H9 (cell line): ENCODE data around the gene YDJC. TPM values are rescaled to one million over a fixed set of nuclear protein-coding genes. Genes with fewer than 3 reads are reported as not detected.

Experiments used
- DNase-seq: peaks from one replicate; pipeline ENCODE4 v3.0.0-alpha.2; 2017
- H2AFZ ChIP-seq: one replicate; pipeline ENCODE4 v1.6.1; 2013; ENCODE audit warnings: mild to moderate bottlenecking, low read length, control low read depth, moderate library complexity
- H2AK5ac ChIP-seq: 2 replicates; pipeline ENCODE4 v1.6.1; 2013; ENCODE audit warnings: low read length, control low read depth, mixed read lengths; ENCODE audit not compliant: insufficient read length
- H2BK120ac ChIP-seq: one replicate; pipeline ENCODE4 v1.6.1; 2013; ENCODE audit warnings: low read depth, mild to moderate bottlenecking, low read length, control low read depth, inconsistent platforms; ENCODE audit not compliant: poor library complexity, severe bottlenecking
- H2BK12ac ChIP-seq: 2 replicates; pipeline ENCODE4 v1.6.1; 2013; ENCODE audit warnings: low read length, control low read depth, mixed read lengths, low read depth; ENCODE audit not compliant: insufficient read length
- H2BK15ac ChIP-seq: 2 replicates; pipeline ENCODE4 v1.6.1; 2013; ENCODE audit warnings: low read depth, low read length, control low read depth
- H2BK20ac ChIP-seq: one replicate; pipeline ENCODE4 v1.6.1; 2013; ENCODE audit warnings: low read depth, mild to moderate bottlenecking, low read length, control low read depth, inconsistent platforms; ENCODE audit not compliant: poor library complexity, severe bottlenecking
- H2BK5ac ChIP-seq: 2 replicates; pipeline ENCODE4 v1.6.1; 2013; ENCODE audit warnings: low read length, control low read depth, mixed read lengths; ENCODE audit not compliant: insufficient read length
- H3K14ac ChIP-seq: 2 replicates; pipeline ENCODE4 v1.6.1; 2013; ENCODE audit warnings: low read length, control low read depth; ENCODE audit not compliant: insufficient read depth
- H3K18ac ChIP-seq: 2 replicates; pipeline ENCODE4 v1.6.1; 2013; ENCODE audit warnings: low read depth, mild to moderate bottlenecking, mixed read lengths, low read length, control low read depth; ENCODE audit not compliant: insufficient read length
- H3K23ac ChIP-seq: 2 replicates; pipeline ENCODE4 v1.6.1; 2013; ENCODE audit warnings: low read length, control low read depth, mixed read lengths, low read depth; ENCODE audit not compliant: insufficient read length
- H3K23me2 ChIP-seq: 2 replicates; pipeline ENCODE4 v1.6.1; 2013; ENCODE audit warnings: low read depth, mild to moderate bottlenecking, mixed read lengths, low read length, control low read depth; ENCODE audit not compliant: insufficient read length, poor library complexity, severe bottlenecking
- H3K27ac ChIP-seq: 2 replicates; pipeline ENCODE4 v1.5.1; 2013; ENCODE audit warnings: low read length, control low read depth, mixed read lengths, low read depth; ENCODE audit not compliant: insufficient read length
- H3K27me3 ChIP-seq: 2 replicates; pipeline ENCODE4 v1.6.1; 2013; ENCODE audit warnings: low read length, control low read depth, inconsistent platforms; ENCODE audit not compliant: insufficient read depth
- H3K4ac ChIP-seq: 2 replicates; pipeline ENCODE4 v1.6.1; 2013; ENCODE audit warnings: low read depth, mild to moderate bottlenecking, control low read depth, inconsistent platforms, low read length, moderate library complexity
- H3K4me1 ChIP-seq: 2 replicates; pipeline ENCODE4 v1.6.1; 2013; ENCODE audit warnings: low read length, control low read depth, inconsistent platforms; ENCODE audit not compliant: insufficient read depth
- H3K4me2 ChIP-seq: 2 replicates; pipeline ENCODE4 v1.6.1; 2013; ENCODE audit warnings: low read length, control low read depth, mixed read lengths; ENCODE audit not compliant: insufficient read length, insufficient read depth
- H3K56ac ChIP-seq: 2 replicates; pipeline ENCODE4 v1.6.1; 2013; ENCODE audit warnings: low read depth, mild to moderate bottlenecking, mixed read lengths, low read length, control low read depth; ENCODE audit not compliant: insufficient read length
- H3K79me1 ChIP-seq: 2 replicates; pipeline ENCODE4 v1.6.1; 2013; ENCODE audit warnings: low read depth, mild to moderate bottlenecking, moderate library complexity, low read length, control low read depth, inconsistent platforms; ENCODE audit not compliant: insufficient read depth, poor library complexity, severe bottlenecking
- H3K79me2 ChIP-seq: 2 replicates; pipeline ENCODE4 v1.6.1; 2013; ENCODE audit warnings: low read length, control low read depth, inconsistent platforms; ENCODE audit not compliant: insufficient read depth
- H3K9ac ChIP-seq: 2 replicates; pipeline ENCODE4 v1.6.1; 2013; ENCODE audit warnings: low read length, control low read depth, mixed read lengths; ENCODE audit not compliant: insufficient read length; ENCODE audit errors: extremely low read depth
- H3K9me3 ChIP-seq: one replicate; pipeline ENCODE4 v1.6.1; 2013; ENCODE audit warnings: low read depth, low read length, inconsistent platforms; ENCODE audit not compliant: control insufficient read depth
- H3T11ph ChIP-seq: one replicate; pipeline ENCODE4 v1.6.1; 2013; ENCODE audit warnings: mild to moderate bottlenecking, low read length, control low read depth, inconsistent platforms
- H4K20me1 ChIP-seq: one replicate; pipeline ENCODE4 v1.6.1; 2013; ENCODE audit not compliant: control insufficient read depth, insufficient read length, insufficient read depth
- H4K5ac ChIP-seq: 2 replicates; pipeline ENCODE4 v1.6.1; 2013; ENCODE audit warnings: low read depth, mild to moderate bottlenecking, mixed read lengths, low read length, control low read depth; ENCODE audit not compliant: insufficient read length
- H4K8ac ChIP-seq: replicated peaks from 2 replicates; pipeline ENCODE4 v1.6.1; 2013; ENCODE audit warnings: low read length, control low read depth, mixed read lengths, low read depth; ENCODE audit not compliant: insufficient read length
- H4K91ac ChIP-seq: 2 replicates; pipeline ENCODE4 v1.6.1; 2013; ENCODE audit warnings: low read depth, mild to moderate bottlenecking, moderate library complexity, mixed read lengths, low read length, control low read depth; ENCODE audit not compliant: insufficient read length
- H3K27ac Mint-ChIP-seq, 3 experiments: 2 replicates in 2 of 3; 3 replicates in 1 of 3; pipeline ENCODE4 v1.8.0; 2020 to 2021; ENCODE audit warnings: mixed read lengths in 3 of 3, mild to moderate bottlenecking in 1 of 3, moderate library complexity in 1 of 3
- H3K27me3 Mint-ChIP-seq: 2 replicates; pipeline ENCODE4 v1.8.0; 2021; ENCODE audit warnings: low read depth, mild to moderate bottlenecking, moderate library complexity, mixed read lengths
- H3K36me3 Mint-ChIP-seq, 3 experiments: 2 replicates in 2 of 3; 3 replicates in 1 of 3; pipeline ENCODE4 v1.8.0; 2020 to 2021; ENCODE audit warnings: low read depth in 3 of 3, mixed read lengths in 3 of 3; ENCODE audit not compliant: insufficient read depth in 1 of 3
- H3K4me1 Mint-ChIP-seq, 2 experiments: 2 replicates each; pipeline ENCODE4 v1.8.0; 2020; ENCODE audit warnings: mixed read lengths in 2 of 2
- H3K4me3 Mint-ChIP-seq, 2 experiments: 2 replicates in 1 of 2; 3 replicates in 1 of 2; pipeline ENCODE4 v1.8.0; 2020 to 2021; ENCODE audit warnings: mild to moderate bottlenecking in 2 of 2, mixed read lengths in 2 of 2, moderate library complexity in 1 of 2
- H3K9me3 Mint-ChIP-seq, 2 experiments: 2 replicates in 1 of 2; 3 replicates in 1 of 2; pipeline ENCODE4 v1.8.0; 2020; ENCODE audit warnings: mild to moderate bottlenecking in 2 of 2, mixed read lengths in 2 of 2, moderate library complexity in 1 of 2
- CTCF ChIP-seq: fragments of 200-600 bp; sonication (generic); conservative IDR thresholded peaks from 3 replicates; pipeline ENCODE4 v1.8.0; 2021; ENCODE audit warnings: antibody characterized with exemption, mild to moderate bottlenecking
- WGBS: extraction: QIAGEN DNeasy Blood & Tissue Kit; methylation state at CpG from one replicate; pipeline ENCODE4 v1.1.7; 2013; ENCODE audit warnings: missing lambda C conversion rate, low lambda C conversion rate, mixed read lengths; ENCODE audit not compliant: insufficient read length; ENCODE audit errors: extremely low coverage; 5-methylcytosine and 5-hydroxymethylcytosine counted together
- total RNA-seq: library from RNA; stranded (reverse); gene quantifications from 2 replicates; pipeline ENCODE4 v1.2.1, GENCODE V29; 2021

Gene YDJC
- total RNA-seq, 1 experiment from 2014 or later = 30.2 TPM

- H3K36me3 Mint-ChIP-seq = peaks cover 34 to 48% (median 44%) of the 10 kb centered on the region in 3 experiments; a peak in 6 of 7 replicates
- H3K4me3 Mint-ChIP-seq = no peak overlapping the region
Observed at GRCh38 chr22:21592422-21592821, 37.4 kb downstream of the YDJC start.

More at GRCh38 chr22:21592422-21592821, 37.4 kb downstream of the YDJC start:
- Histone ChIP-seq H4K8ac (no peak overlapping the region), H3K27ac (no peak overlapping the region), H2BK15ac (no peak overlapping the region), H2AK5ac (no peak overlapping the region), H4K20me1 (peaks cover 2% of the 10 kb centered on the region), H3K23me2 (no peaks in the 10 kb centered on the region), H4K5ac (no peak overlapping the region), H2AFZ (no peak overlapping the region), H3K27me3 (no peaks in the 10 kb centered on the region), H2BK12ac (no peak overlapping the region), H2BK5ac (no peak overlapping the region), H2BK120ac (no peak overlapping the region), H3T11ph (no peak overlapping the region), H3K4me2 (no peak overlapping the region), H3K56ac (no peak overlapping the region), H3K9me3 (no peaks in the 10 kb centered on the region), H3K14ac (no peak overlapping the region), H3K18ac (no peak overlapping the region), H3K9ac (no peak overlapping the region), H3K4me1 (no peaks in the 10 kb centered on the region), H3K23ac (no peak overlapping the region), H3K79me2 (peaks cover 48% of the 10 kb centered on the region; the same call in 1 of the 2 replicates), H3K79me1 (peaks cover 11% of the 10 kb centered on the region), H4K91ac (no peak overlapping the region), H2BK20ac (no peak overlapping the region), H3K4ac (no peak overlapping the region)
- no peak overlapping the region for H3K27ac Mint-ChIP-seq
- peaks cover 20 to 22% of the 10 kb centered on the region in 2 experiments for H3K4me1 Mint-ChIP-seq
- no CpG with 5 or more reads among the region's 3 CpGs for WGBS
- no peak for TF ChIP-seq CTCF
- no peak for DNase-seq
- no peaks in the 10 kb centered on the region for H3K27me3 Mint-ChIP-seq
- H3K9me3 Mint-ChIP-seq = no peaks in the 10 kb centered on the region
